Stimulated activated CD8-positive, alpha-beta memory T cell treated with anti-CD3 and anti-CD28 coated beads, Interleukin-15, amount 100 ng/mL, for 1 hour (primary cell): ENCODE data around the gene CTXND1.
A peak's percentile ranks its signal among the peaks of the same experiment; 100 is the strongest.
"Not testable (repeated sequence)": the region's sequence is repeated elsewhere in the genome, so short reads cannot be mapped to it uniquely, and the experiment has no call there.

Experiments
- DNase-seq: peaks from one replicate; pipeline ENCODE4 v3.0.0-alpha.2; 2020; ENCODE audit warnings: low read depth

The CTXND1 gene

GRCh38 chr15:80159301-80159700 lies 92.7 kb downstream of the CTXND1 start:
- DNase-seq: no peak

- DNase-seq: no peak
Observed at GRCh38 chr15:80157215-80157614, 94.8 kb downstream of the CTXND1 start.

- DNase-seq: no peak
Observed at GRCh38 chr15:80156176-80156720, 95.8 kb downstream of the CTXND1 start.

- not testable (repeated sequence) for DNase-seq
Observed at GRCh38 chr15:80155378-80156175, 96.4 kb downstream of the CTXND1 start.

GRCh38 chr15:80155001-80155377 lies 97.0 kb downstream of the CTXND1 start:
- DNase-seq: no peak

- no peak for DNase-seq
Observed at GRCh38 chr15:80154336-80154735, 97.7 kb downstream of the CTXND1 start.

- DNase-seq: no peak
Observed at GRCh38 chr15:80153900-80154299, 98.1 kb downstream of the CTXND1 start.

GRCh38 chr15:80152896-80153876 lies 98.8 kb downstream of the CTXND1 start, which contains the start of gene FAH:
TSS of gene FAH (plus strand) at chr15:80152999. CDS start at chr15:80153055, 56 bp downstream.
- DNase-seq: no peak

GRCh38 chr15:80152180-80152895 lies 99.7 kb downstream of the CTXND1 start:
- DNase-seq: peak; percentile 73

GRCh38 chr15:80151576-80151975 lies 100.4 kb downstream of the CTXND1 start:
- no peak for DNase-seq

- no peak for DNase-seq
Observed at GRCh38 chr15:80151148-80151547, 100.9 kb downstream of the CTXND1 start.
